ENCODE data around the gene RALGAPA2. TPM values are rescaled to one million over a fixed set of nuclear protein-coding genes. Genes with fewer than 3 reads are reported as not detected.
"Not testable (repeated sequence)": the region's sequence is repeated elsewhere in the genome, so short reads cannot be mapped to it uniquely, and the experiment has no call there.

RALGAPA2 gene
- total RNA-seq, 1 experiment from 2014 or later: 13.4 TPM

DNA sequence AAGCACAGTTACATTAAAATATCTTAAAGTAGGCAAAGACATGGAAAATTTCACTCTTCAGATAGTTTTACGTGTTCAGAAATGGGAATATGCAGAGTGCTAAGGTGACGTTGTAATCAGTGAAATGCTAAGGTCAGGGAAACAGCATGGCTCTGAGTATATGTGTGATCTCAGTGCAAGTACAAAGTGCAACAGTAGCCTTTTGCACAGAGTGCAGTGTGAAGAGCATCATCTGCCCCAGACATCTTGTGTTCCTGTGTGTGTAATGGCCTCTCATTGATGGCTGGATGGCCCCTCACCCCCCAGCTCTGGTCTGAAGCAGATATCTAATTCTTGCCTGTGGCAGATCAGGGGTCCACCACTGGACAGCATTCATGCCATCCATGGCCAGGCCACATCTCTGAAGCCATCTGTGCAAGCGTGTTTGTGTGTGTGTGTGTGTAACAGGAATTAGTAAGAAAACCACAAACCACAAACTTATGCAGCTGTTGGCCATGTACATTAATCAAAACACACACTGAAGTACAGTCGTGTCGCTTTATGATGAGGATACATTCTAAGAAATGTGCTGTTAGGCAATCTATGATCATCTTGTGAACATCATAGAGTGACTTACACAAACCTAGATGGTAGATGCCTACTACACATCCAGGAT, 165.1 kb downstream of the RALGAPA2 start:
- Histone ChIP-seq H3K4me1 (ENCODE audit: control insufficient read depth, insufficient read depth, low read length) (no peaks in the 10 kb centered on the region), H3K27ac (ENCODE audit: low read length) (no peak overlapping the region), H3K9me3 (ENCODE audit: control insufficient read depth, insufficient read depth, low read depth, low read length) (no peaks in the 10 kb centered on the region), H3K27me3 (ENCODE audit: control insufficient read depth, insufficient read depth, low read length) (no peaks in the 10 kb centered on the region), H3K4me3 (ENCODE audit: low read depth in 2 of 2, low read length in 2 of 2) (no peak overlapping the region), H3K36me3 (ENCODE audit: control insufficient read depth, insufficient read depth, low read length) (no peaks in the 10 kb centered on the region)
- ChIA-PET POLR2A (no interaction called here), CTCF (no interaction called here)
- BruUV-seq (replicated peaks): no TSS peak
- no peak for ATAC-seq
- in situ Hi-C loops (cut with HindIII; ENCODE audit: low pct_unique_long_range_greater_than_20kb, low sequenced_read_pairs): no loop called here
- TF ChIP-seq, protein P1, sequence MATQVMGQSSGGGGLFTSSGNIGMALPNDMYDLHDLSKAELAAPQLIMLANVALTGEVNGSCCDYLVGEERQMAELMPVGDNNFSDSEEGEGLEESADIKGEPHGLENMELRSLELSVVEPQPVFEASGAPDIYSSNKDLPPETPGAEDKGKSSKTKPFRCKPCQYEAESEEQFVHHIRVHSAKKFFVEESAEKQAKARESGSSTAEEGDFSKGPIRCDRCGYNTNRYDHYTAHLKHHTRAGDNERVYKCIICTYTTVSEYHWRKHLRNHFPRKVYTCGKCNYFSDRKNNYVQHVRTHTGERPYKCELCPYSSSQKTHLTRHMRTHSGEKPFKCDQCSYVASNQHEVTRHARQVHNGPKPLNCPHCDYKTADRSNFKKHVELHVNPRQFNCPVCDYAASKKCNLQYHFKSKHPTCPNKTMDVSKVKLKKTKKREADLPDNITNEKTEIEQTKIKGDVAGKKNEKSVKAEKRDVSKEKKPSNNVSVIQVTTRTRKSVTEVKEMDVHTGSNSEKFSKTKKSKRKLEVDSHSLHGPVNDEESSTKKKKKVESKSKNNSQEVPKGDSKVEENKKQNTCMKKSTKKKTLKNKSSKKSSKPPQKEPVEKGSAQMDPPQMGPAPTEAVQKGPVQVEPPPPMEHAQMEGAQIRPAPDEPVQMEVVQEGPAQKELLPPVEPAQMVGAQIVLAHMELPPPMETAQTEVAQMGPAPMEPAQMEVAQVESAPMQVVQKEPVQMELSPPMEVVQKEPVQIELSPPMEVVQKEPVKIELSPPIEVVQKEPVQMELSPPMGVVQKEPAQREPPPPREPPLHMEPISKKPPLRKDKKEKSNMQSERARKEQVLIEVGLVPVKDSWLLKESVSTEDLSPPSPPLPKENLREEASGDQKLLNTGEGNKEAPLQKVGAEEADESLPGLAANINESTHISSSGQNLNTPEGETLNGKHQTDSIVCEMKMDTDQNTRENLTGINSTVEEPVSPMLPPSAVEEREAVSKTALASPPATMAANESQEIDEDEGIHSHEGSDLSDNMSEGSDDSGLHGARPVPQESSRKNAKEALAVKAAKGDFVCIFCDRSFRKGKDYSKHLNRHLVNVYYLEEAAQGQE (IDR thresholded peaks at IDR 0.05; ENCODE audit: insufficient read depth in 1 of 2, low read depth in 2 of 2, low read length in 1 of 2): no peak
- no peak for TF ChIP-seq POLR2AphosphoS5 (IDR thresholded peaks at IDR 0.05; ENCODE audit: low read depth, low read length)
- TF ChIP-seq TCF7L2 (IDR thresholded peaks at IDR 0.05; ENCODE audit: low read depth, low read length): no peak
- TF ChIP-seq, protein P2, sequence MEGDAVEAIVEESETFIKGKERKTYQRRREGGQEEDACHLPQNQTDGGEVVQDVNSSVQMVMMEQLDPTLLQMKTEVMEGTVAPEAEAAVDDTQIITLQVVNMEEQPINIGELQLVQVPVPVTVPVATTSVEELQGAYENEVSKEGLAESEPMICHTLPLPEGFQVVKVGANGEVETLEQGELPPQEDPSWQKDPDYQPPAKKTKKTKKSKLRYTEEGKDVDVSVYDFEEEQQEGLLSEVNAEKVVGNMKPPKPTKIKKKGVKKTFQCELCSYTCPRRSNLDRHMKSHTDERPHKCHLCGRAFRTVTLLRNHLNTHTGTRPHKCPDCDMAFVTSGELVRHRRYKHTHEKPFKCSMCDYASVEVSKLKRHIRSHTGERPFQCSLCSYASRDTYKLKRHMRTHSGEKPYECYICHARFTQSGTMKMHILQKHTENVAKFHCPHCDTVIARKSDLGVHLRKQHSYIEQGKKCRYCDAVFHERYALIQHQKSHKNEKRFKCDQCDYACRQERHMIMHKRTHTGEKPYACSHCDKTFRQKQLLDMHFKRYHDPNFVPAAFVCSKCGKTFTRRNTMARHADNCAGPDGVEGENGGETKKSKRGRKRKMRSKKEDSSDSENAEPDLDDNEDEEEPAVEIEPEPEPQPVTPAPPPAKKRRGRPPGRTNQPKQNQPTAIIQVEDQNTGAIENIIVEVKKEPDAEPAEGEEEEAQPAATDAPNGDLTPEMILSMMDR (IDR thresholded peaks at IDR 0.05): no peak
- no peak for TF ChIP-seq SIN3A (IDR thresholded peaks at IDR 0.05; ENCODE audit: borderline replicate concordance, insufficient read depth, low read depth, low read length)
- DNase-seq (ENCODE audit: low read depth, low spot score): no peak
- intact Hi-C loops (cut with micrococcal nuclease; ENCODE audit: unreplicated experiment): no loop called here

GRCh38 chr20:20546402-20546801, 166.0 kb downstream of the RALGAPA2 start:
- TF ChIP-seq, protein P2 (IDR thresholded peaks at IDR 0.05): no peak
- no peak for TF ChIP-seq SIN3A (IDR thresholded peaks at IDR 0.05; ENCODE audit: borderline replicate concordance, insufficient read depth, low read depth, low read length)
- TF ChIP-seq, protein P1 (IDR thresholded peaks at IDR 0.05; ENCODE audit: insufficient read depth in 1 of 2, low read depth in 2 of 2, low read length in 1 of 2): no peak
- no peak for TF ChIP-seq TCF7L2 (IDR thresholded peaks at IDR 0.05; ENCODE audit: low read depth, low read length)
- no peak for TF ChIP-seq POLR2AphosphoS5 (IDR thresholded peaks at IDR 0.05; ENCODE audit: low read depth, low read length)
- no peaks in the 10 kb centered on the region for H3K4me1 ChIP-seq (ENCODE audit: control insufficient read depth, insufficient read depth, low read length)
- ChIA-PET CTCF (no interaction called here), POLR2A (no interaction called here)
- H3K27me3 ChIP-seq (ENCODE audit: control insufficient read depth, insufficient read depth, low read length): no peaks in the 10 kb centered on the region
- no peak for ATAC-seq
- no peaks in the 10 kb centered on the region for H3K36me3 ChIP-seq (ENCODE audit: control insufficient read depth, insufficient read depth, low read length)
- DNase-seq (ENCODE audit: low read depth, low spot score): no peak
- intact Hi-C loops (cut with micrococcal nuclease; ENCODE audit: unreplicated experiment): no loop called here
- H3K9me3 ChIP-seq (ENCODE audit: control insufficient read depth, insufficient read depth, low read depth, low read length): no peaks in the 10 kb centered on the region
- no peak overlapping the region for H3K27ac ChIP-seq (ENCODE audit: low read length)
- no peak overlapping the region for H3K4me3 ChIP-seq (ENCODE audit: low read depth in 2 of 2, low read length in 2 of 2)
- no TSS peak for BruUV-seq (replicated peaks)
- in situ Hi-C loops (cut with HindIII; ENCODE audit: low pct_unique_long_range_greater_than_20kb, low sequenced_read_pairs): no loop called here

- H3K27ac ChIP-seq (ENCODE audit: low read length); H3K9me3 ChIP-seq (ENCODE audit: control insufficient read depth, insufficient read depth, low read depth, low read length); POLR2A ChIA-PET; H3K27me3 ChIP-seq (ENCODE audit: control insufficient read depth, insufficient read depth, low read length); DNase-seq (ENCODE audit: low read depth, low spot score); CTCF ChIA-PET; intact Hi-C loops (cut with micrococcal nuclease; ENCODE audit: unreplicated experiment); in situ Hi-C loops (cut with HindIII; ENCODE audit: low pct_unique_long_range_greater_than_20kb, low sequenced_read_pairs); H3K36me3 ChIP-seq (ENCODE audit: control insufficient read depth, insufficient read depth, low read length); ATAC-seq; H3K4me1 ChIP-seq (ENCODE audit: control insufficient read depth, insufficient read depth, low read length); BruUV-seq (replicated peaks); H3K4me3 ChIP-seq (ENCODE audit: low read depth in 2 of 2, low read length in 2 of 2): not testable (repeated sequence)
Observed at GRCh38 chr20:20543348-20543747, 169.1 kb downstream of the RALGAPA2 start.

Data from Panc1 (cell line).